HL-60 (cell line): ENCODE measurements around the gene PRDM11.

Source experiments
- CTCF ChIP-seq: IDR thresholded peaks from one replicate; pipeline ENCODE4 v1.5.1; 2011; ENCODE audit warnings: low read length, control low read depth, inconsistent platforms; ENCODE audit not compliant: insufficient read depth
- REST ChIP-seq: IDR thresholded peaks from 2 replicates; pipeline ENCODE4 v1.6.1; 2012; ENCODE audit warnings: low read depth; ENCODE audit not compliant: insufficient replicate concordance

- TF ChIP-seq CTCF = no peak
- no peak for TF ChIP-seq REST
These were observed 87.3 kb downstream of the PRDM11 start for GRCh38 chr11:45233804-45234170.
